PFSK-1 (cell line): Measurements from ENCODE around the gene IL36A.

Experiments used
- FOXP2 ChIP-seq: optimal IDR thresholded peaks from 2 replicates; pipeline ENCODE3; 2011; ENCODE audit warnings: borderline replicate concordance, control low read depth, inconsistent platforms; ENCODE audit not compliant: insufficient read depth; ENCODE audit errors: extremely low read length, extremely low read depth
- POLR2AphosphoS5 ChIP-seq: IDR thresholded peaks from 2 replicates; pipeline ENCODE4 v1.6.1; 2012; ENCODE audit warnings: low read depth, mild to moderate bottlenecking, control low read depth, low read length, moderate library complexity
- REST ChIP-seq, 2 experiments: IDR thresholded peaks; 2 replicates each; pipeline versions ENCODE4 v1.6.1 to v1.8.0; 2011 to 2012; ENCODE audit warnings: low read depth in 2 of 2, low read length in 2 of 2, control low read depth in 1 of 2, inconsistent platforms in 1 of 2, mild to moderate bottlenecking in 1 of 2, moderate library complexity in 1 of 2; ENCODE audit not compliant: insufficient read depth in 1 of 2

DNA sequence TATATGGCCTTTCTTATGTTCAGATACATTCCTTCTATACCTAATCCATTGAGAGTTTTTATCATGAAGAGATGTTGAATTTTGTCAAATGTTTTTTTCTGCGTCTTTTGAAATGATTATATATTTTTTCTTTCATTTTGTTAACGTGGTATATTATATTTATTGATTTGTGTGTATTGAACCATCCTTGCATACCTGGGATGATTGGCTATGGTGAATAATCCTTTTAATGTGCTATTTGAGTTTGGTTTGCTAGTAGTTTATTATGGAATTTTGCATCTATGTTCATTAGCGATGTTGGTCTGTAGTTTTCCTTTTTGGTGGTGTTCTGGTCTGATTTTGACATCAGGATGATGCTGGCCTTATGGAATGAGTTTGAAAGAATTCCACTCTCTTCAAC, 15.6 kb upstream of the IL36A start:
- TF ChIP-seq REST (IDR thresholded peaks at IDR 0.05; ENCODE audit: insufficient read depth in 1 of 2, low read depth in 2 of 2, low read length in 2 of 2) = no peak
- TF ChIP-seq FOXP2 = no peak
- TF ChIP-seq POLR2AphosphoS5 = no peak
